Measurements from ENCODE around the gene LILRB5.
"Not testable (repeated sequence)": the region's sequence is repeated elsewhere in the genome, so short reads cannot be mapped to it uniquely, and the experiment has no call there.

Gene LILRB5

DNA sequence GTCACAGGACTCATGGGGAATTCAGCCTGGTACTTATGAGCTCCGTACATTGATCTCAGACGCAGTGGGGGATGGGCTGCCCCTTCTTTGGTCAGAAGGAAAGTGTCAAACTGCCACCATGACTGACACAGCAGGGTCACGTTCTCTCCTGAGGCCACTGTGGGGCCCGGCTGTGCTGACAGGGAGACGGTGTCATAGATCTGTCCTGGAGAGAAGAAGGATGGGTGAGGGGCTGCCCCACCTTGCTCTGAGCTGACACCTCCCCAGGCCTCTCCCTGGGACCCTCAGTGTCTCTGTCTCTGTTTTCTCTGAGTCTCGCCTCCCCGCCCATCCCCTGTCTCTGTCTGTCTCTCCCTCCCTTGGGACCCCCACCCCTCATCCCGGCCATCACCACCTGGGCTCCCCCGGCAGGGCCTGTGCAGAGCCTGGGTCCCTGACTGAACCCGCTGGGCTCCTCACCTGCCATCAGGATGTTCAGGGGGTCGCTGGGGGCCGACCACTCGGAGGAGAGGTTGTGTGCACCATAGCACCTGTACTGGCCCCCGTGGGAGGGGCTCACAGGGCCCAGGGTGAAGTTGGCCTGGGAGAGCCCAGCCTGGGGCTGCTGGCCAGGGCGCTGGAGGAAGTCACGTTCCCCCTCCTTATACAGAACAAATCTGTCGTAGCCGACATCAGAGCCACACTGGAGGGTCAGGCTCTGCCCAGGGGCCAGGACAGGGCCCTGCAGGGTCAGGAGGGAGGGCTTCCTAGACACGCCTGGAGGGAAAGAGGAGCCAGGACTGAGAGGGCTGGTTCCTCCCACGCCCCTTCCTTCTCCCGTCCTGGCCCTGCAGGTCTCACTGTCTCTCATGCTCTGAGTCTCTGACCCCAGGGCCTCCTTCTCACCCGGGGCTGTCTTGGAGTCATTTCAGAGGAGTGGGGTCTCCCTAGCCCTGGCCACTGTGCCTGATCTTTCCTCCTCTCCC is 16.4 kb downstream of the LILRB5 start:
- not testable (repeated sequence) for DNase-seq

DNA sequence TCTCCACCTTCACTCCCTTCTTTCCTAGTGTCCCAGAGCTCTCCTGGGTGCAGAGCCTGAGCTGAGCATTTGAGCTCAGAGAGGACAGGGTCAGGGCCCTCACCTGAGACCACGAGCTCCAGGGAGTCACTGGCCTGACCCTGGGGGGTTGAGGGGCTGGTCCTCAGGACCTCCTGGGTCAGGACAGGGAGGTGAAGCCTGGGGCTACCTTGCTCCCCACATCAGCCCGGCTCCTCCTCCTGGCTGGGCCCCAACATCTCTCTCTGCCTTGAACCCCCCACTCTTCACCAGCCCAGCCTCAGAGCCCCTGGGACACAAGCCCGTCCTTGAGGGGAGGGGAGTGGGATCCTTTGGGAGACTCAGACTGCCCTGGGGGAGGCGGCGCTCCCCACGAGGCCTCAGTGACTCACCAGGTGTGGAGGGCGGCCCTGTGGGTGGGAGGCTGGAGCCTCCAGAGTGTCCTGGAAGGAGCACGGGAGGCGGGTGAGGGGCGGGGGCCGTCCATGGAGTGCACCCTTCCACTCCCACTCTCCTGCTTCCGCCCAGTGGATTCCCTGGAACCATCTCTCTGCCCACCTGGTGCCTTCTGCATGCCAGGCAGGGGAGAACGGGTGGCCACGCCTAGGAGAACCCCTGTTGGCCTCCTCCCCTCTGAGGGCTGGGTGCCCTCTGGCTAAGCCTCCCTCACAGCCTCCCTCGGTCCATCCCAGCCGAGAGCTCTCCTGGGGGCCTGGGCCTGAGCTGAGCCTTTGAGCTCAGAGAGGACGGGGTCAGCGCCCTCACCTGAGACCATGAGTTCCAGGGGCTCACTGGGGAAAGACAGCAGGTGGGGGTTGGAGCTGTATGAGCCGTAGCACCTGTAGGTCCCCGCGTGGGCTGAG is 17.3 kb downstream of the LILRB5 start:
- not testable (repeated sequence) for DNase-seq

DNA sequence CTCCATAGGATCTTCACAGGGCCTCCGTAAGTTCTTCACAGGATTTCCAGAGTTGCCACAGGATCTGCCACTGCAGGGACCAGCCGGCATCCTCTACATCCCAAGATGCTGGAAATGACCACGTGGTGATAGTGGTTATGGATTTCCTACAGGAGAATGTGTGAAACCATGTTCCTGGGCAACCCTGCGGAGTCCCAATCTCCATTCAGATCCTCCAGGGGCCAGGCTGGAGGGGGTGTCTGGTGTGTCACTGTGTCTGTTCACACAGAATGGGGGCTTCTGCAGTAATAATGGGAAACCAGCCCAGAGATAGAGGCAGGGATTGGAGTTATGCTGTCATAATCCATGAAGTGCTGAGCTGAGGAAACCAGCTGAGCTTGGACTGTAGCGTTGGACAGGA is 23.1 kb downstream of the LILRB5 start:
- DNase-seq = no peak

DNA sequence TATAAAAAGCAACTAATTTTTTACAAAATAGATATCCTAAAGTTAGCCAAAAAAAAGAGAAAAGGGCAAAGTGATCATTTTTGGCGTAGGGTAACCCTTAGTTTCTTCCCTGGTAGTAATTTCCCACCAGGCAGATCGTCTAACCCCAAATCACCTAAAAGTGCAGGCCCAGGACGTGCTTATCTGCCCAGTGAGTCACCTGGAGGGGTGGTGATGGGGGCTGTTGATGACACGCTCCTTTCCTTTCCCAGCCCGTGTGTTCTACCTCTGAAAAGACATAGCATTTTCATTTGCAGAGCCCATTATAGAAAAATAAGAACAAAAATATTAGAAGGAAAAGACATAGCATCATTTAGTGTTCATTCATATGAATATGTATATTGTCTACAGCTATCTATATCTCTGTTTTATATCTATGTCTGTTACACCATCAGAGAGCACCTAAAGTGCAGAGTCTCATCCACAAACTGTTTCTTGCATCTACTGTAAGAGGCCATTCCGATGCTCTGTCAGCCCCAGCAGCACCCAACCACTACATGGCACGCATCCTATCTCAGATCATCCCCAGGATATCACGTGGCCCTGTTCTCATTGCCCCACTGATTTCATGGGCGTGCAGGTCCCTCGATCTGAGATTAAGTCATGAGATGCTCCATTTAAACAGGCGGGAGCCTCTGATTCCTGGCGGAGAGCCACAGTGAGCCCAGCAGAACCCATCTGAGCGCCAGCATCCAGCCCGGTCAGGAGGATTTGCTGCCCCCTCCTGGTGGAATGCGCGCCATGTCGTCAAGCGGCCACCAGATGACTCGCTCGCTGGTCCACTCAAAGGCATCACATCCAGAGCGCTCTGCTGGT is 25.8 kb downstream of the LILRB5 start:
- peak; percentile 0 for DNase-seq

DNA sequence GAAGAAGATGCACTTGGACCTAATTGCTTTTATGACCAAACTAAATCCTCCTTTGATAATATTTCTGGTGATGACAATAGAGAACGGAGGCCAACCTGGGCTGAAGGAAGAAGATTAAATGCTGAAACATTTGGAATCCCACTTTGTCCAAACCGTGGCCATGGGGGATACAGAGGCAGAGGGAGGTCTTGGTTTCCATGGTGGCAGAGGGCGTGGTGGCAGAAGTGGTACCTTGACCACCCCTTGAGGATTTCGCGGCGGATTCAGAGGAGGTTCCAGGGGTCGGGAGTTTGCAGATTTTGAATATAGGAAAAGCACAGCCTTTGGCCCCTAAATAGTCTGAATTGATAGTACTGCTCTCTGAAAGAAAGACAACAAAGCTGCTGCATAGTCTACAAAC is 27.0 kb downstream of the LILRB5 start:
- no peak for DNase-seq

DNA sequence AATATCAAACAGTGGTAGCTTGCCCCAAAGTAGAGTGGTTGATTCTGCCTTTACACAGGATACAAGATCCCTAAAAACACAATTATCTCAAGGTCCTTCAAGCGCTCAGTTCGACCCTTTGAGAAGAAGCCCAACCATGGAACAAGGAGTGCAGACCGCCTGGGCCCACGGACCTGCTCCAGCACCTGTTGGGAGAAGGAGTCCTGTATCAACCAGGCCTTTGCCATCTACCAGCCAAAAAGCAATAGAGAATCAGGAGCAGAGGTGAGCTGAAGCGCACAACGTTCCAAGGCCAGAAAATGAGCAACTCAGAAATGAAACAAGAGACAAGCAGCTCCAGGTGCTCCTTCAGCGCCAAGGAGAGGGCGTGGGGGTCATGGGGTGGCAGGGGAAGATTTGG is 27.9 kb downstream of the LILRB5 start:
- no peak for DNase-seq

DNA sequence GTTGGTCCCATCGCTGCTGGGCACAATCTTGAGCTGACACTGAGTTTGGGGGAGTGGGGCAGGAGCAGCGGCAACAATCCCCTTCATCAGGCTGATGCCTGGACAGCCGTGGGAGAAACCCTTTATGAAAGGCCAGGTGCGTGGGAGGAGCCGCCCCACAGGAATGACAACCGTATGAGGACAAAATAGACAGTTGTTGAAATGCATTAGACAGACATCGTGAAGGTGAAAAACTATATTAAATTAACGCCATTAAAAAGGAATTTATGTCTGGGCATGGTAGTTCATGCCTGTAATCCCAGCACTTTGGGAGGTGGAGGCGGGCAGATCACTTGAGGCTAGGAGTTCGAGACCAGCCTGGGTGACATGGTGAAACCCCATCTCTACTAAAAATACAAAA is 32.5 kb downstream of the LILRB5 start:
- not testable (repeated sequence) for DNase-seq

DNA sequence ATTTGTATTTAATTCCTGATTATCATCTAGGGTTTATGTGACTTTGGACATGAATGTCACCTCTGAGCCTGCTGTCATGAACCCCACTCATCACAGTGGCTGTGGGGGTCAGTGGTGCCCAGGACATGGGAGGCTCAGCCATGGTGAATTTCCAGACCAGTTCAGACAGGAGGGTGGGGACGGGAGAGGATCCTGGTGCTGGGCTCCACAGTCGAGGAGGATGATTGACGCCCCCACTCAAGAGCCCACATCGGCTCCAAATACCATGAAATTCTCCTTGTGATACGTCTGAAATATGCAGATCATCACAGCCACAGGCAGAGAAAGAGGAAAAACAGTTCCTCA is 33.2 kb downstream of the LILRB5 start:
- not testable (repeated sequence) for DNase-seq

DNA sequence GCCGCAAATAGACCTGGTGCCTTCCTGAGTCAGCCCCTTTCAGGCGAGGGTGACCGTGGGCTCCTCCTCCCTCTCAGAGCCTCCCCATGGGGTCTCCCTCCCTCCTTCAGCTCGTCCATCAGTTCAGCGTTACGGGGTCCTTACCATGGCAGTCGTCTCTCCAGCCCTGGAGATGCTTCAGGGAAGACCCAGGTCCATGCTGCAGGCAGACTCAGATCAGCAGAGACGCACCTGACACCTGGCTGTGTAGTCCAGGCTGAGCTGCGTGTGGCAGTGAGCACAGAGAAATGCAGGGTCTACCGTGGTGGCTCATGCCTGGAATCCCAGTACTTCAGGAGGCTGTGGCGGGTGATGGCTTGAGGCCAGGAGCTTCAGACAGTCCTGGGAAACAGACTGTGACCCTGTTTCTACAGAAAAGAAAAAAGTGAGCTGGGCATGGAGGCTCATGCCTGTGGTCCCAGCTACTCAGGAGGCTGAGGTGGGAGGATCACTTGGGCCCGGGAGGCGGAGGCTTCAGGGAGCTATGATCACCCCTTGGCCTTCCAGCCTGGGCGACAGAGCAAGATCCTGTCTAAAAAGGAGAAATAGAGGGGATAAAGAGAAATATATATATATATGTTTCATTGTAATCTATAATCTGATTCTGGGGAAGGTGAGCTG is 33.7 kb downstream of the LILRB5 start:
- not testable (repeated sequence) for DNase-seq

DNA sequence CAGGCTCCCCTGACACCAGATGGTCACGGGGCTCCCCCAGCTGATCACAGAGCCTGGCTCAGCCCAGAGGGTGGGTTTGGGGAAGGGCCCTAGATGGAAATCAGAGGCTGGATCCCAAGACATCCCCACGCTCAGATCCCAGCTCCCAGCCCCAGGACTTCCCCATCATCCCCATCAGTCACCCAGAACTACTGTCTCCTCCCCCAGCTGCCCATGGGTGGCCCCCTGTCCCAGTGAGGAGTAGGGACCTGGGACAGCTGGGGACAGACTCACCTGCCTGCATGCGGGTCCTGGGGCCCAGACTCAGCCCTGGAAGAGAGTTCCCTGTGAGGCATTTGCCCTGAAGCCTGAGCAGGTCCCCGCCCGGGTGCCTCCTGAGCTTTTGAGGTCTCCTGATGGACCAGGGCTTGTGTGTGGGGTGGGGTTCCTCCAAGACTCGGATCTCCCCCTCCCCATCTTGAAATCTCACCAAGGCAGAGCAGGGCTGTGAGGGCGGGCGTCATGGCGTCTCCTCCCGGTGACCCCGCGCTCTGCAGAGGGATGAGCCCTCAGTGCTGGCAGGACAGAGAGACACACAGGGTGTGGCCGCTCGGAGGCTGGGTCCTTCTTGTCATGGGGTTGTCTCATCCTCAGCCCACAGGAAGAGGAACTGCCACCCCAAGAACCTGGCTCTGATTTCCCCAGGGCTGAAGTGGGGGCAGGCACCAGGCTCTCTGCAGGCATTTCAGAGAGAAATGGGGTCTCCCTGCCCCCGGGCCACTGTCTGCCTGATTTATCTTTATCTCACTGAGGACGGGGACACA is 34.4 kb downstream of the LILRB5 start, which contains the start of gene LILRB3:
LILRB3 (minus strand) TSS at position 534 of the 803 bp plus-strand sequence; CDS start at position 503, 31 bp downstream.
- not testable (repeated sequence) for DNase-seq

DNA sequence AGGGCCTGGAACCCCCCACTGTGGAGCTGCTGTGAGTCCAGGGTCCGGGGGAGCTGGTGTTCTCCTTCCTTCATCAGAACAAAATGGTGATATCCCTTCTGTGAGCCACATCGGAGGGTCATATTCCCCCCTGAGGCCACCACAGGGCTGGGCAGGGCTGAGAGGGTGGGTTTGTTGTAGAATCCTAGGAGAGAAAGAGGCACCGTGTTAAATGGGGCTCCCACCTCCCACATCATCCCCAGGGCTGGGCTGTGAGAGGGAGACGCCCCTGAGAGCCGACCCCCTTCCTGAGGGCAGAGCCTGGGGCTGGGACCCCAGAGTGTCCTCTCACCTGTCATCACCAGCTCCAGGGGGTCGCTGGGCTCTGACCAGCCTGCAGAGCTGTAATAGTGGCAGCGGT is 35.1 kb downstream of the LILRB5 start:
- not testable (repeated sequence) for DNase-seq

DNA sequence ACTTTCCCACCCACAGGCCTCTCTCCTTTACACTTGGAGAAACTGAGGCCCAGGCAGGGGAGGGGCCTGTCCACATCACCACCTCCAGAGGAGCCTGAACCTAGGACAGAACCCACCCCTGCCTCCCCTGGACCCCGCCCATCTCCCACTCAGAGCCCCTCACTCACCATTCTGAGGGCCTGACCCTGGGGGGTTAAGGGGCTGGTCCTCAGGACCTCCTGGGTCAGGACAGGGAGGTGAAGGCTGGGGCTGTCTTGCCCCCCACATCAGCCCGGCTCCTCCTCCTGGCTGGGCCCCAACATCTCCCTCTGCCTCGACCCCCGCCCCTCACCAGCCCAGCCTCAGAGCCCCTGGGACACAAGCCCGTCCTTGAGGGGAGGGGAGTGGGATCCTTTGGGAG is 37.4 kb downstream of the LILRB5 start:
- DNase-seq = not testable (repeated sequence)

DNA sequence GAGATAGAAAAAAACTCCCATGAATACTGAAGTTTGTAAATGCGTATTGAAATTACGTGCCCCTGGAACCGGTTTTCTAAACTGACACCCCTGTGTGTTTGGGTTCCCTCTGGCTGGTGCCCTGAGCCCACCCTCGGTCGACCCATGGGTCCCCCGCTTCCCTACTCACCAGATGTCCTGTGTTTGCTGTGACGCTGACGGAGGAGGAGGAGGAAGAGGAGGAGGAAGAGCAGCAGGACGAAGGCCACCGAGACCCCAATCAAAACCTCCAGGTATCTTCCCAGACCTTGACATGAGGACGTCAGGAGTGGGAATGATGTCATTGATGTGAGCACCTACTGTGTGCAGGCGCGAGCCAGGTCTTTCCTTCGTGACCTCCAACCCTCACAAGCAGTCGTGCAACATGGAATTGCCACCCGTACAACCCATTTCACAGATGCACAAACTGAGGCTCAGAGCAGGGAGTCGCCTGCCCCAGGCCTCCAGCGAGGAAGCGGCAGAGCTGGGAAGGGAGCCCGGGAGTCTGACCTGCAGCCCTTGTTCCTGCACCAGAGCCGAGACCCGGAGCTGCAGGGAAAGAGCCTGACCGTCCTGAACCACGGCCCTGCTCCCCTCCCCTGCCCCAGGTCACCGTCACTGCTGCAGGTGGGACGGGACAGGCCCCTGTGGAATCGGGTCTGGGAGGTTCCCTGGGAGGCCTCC is 38.0 kb downstream of the LILRB5 start:
- no peak for DNase-seq

DNA sequence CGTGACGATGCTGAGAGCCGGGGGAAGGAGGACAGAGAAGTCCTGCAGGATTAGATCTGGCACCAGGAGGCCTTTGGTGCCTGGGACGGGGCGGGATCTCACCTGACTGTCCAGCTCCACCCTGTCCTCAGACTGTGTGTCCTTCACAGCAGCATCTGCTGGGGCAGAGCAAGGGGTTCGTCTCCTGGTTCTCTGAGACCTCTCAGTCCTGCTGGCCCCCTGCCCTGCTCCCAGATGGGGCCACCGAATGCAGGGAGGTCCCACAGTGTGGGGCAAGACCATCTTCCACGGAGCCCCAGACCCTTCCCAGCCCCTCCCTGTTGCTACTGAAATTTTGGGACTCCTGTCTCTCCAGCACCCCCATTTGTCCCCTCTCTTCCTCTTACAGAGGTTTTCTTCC is 38.8 kb downstream of the LILRB5 start:
- DNase-seq = no peak

DNA sequence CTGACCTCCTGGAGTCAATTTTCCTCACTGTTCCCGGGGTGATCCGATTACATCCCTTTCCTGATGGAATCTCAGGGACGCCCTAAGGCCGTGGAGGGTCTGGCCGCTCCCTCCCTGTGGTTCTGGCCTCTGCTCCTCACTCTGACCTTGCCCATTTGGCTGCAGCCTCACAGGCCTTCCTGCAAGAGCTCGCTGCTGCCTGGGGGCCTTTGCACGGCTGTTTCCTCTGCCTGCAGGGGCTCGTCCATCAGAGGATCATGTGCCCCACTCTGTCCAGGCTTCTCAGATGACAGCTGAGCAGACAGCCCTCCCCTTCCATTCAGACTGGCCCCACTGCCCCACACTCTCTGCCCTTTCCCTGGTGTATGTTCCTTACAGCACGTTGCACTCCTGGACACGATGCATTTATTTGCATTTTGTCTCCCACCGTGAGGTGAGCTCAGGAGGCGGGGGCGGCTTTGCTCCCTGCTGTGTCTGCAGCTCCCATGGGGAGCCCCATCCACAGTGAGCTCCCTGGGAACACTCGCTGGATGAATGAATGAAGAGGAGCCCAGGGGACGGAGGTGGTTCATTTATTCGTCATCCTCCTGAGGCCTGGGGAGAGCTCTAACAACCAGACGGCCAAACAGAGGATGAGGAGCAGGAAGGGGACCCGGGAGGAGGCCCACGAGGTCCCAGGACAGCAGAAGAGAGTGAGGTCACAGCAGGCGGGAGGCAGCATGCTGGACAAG is 39.4 kb downstream of the LILRB5 start:
- not testable (repeated sequence) for DNase-seq

DNA sequence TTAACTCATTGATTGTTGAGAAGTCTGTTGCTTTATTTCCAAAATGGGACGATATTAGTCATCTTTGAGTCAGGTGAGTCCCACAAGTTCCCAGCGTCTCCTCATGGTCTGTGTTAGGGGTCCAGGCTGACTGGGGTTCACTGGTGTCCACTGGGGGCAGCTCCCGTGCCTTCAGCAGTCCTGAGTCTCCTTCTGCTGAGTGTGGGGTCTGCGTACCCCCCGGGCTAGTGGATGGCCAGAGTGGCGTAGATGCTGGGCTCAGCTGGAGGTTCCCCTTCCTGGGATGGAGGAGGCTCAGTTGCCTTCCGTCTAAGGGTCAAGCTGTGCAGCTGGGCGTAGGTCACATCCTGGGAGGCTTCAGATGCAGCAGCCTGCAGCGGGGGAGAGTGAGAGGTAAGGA is 40.2 kb downstream of the LILRB5 start:
- no peak for DNase-seq

DNA sequence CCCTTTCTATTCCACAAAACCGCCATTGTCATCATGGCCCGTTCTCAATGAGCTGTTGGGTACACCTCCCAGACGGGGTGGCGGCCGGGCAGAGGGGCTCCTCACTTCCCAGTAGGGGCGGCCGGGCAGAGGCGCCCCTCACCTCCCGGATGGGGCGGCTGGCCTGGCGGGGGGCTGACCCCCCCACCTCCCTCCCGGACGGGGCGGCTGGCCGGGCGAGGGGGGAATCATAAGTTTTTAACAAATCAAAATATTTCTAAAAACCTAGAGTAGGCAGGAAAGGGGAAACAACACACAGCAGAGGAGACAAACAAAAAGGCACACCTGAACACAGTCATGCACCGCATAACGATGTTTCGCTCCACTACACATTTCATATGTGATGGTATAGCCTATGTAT is 42.3 kb downstream of the LILRB5 start:
- DNase-seq = not testable (repeated sequence)

DNA sequence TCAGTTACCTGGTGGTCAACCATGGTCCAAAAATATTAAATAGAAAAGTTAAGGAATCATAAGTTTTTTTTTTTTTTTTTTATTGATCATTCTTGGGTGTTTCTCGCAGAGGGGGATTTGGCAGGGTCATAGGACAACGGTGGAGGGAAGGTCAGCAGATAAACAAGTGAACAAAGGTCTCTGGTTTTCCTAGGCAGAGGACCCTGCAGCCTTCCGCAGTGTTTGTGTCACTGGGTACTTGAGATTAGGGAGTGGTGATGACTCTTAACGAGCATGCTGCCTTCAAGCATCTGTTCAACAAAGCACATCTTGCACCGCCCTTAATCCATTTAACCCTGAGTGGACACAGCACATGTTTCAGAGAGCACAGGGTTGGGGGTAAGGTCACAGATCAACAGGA is 42.9 kb downstream of the LILRB5 start:
- not testable (repeated sequence) for DNase-seq

DNA sequence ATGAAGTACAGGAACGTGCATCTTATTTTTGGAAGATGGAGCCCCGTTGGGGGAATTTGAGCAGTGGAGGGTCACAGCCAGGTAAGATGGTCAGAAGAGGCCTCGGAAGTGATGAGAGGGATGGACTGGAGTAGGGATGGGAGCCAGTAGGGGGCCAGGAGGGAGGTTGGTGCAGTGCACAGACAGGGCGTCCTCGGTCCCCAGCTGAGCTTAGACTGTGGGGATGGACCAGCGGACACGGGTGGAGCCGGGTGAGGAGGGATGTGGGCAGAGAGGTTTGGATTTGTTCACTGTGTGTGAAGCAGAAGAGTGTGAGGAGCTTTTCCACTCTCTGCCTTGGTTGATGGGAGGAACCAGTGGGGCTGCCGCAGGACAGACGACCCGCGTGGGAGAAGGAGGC is 45.8 kb downstream of the LILRB5 start:
- DNase-seq = no peak

All from NCI-H1417 treated with DMSO at 0.1 percent for 48 hours (cell line).